Stimulated activated CD8-positive, alpha-beta memory T cell treated with anti-CD3 and anti-CD28 coated beads, Interleukin-12 subunit alpha, Interleukin-12 subunit beta, amount 100 ng/mL, for 24 hours (primary cell): ENCODE data around the gene DCST2.

Experiments used
- DNase-seq: peaks from one replicate; pipeline ENCODE4 v3.0.0-alpha.2; 2020; ENCODE audit errors: extremely low read depth

The DCST2 gene

GRCh38 chr1:155026588-155026987, 7.0 kb downstream of the DCST2 start:
- no peak for DNase-seq

DNA sequence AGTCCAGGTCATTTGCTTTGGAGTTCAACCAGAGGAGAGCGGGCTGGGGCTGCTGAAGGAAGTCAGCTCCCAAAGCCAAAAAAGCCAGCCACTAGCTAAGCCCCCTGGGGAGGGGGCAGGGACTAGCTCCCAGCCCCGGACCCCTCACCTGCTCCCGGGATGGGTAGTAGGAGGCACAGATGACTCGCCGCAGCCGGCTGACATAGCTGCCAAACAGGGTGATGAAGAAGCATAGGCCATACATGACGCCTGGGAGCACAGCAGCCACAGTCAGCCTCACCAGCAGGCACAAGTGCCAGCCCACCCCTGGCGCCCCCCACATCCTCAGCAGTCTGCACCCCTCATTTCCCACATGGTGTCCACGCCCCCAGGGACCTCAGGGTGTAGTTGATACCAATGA, 7.4 kb downstream of the DCST2 start:
- no peak for DNase-seq

DNA sequence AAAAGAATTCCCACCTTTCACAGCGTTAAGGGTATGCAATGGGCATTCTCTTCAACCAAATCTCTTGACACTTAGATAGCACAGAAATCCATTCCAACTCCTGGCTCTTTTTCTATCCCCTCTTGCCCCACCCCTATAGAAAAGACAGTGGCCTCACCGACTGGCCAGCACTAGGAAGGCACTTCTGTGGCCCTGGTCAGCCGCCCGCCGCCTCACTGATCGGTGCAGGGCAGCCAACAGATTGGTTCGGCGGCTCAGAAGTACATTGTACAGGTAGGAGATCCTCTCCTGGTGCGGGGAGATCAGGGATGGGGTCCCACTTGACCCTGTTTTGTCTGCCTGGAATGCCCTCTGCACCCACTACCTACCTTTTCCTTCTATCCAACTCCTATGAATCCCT, 9.3 kb downstream of the DCST2 start:
- no peak for DNase-seq

- no peak for DNase-seq
Observed at GRCh38 chr1:155023627-155024026, 10.0 kb downstream of the DCST2 start.

DNA sequence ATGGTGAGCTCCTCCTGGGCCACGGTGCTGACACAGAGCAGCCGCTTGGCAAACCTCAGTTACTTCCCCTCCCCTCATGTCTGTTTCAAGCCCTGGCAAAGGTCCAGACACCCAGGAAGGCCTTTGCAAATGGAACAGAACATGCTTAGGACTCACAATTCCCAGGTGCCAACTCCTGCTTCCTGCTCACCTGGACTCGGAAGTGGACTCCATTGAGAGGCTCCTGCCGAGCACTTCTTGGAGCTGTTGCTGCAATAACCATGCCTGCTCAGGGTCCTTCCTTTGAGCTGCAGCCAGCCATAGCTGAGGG, 10.7 kb downstream of the DCST2 start:
- DNase-seq, result no peak

- DNase-seq, result no peak
Observed at GRCh38 chr1:155022136-155022926, 11.2 kb downstream of the DCST2 start.

GRCh38 chr1:155019377-155020245, 14.0 kb downstream of the DCST2 start:
- no peak for DNase-seq

GRCh38 chr1:155018617-155019348, 14.8 kb downstream of the DCST2 start:
- DNase-seq, result no peak

DNA sequence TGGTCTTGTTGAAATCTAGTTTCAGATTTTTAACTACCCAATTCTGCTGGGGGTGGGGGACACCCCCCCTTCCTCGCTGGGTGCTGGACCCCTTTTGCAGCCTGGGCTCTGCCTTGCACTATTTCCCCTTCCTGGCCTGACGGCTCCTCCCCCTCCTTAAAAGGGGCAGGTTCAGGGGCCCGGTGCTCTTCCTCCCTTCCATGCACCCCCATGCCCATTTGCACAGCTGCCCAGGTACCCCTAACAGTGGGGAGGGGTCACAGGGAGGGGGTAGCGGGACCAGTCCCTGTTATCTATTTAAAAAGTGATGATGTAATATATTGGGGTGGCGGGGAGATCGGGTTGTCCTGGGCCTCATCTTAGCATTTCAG, 15.7 kb downstream of the DCST2 start:
- no peak for DNase-seq

- DNase-seq, result peak; percentile 69
Observed at GRCh38 chr1:155017041-155017945, 16.3 kb downstream of the DCST2 start.

DNA sequence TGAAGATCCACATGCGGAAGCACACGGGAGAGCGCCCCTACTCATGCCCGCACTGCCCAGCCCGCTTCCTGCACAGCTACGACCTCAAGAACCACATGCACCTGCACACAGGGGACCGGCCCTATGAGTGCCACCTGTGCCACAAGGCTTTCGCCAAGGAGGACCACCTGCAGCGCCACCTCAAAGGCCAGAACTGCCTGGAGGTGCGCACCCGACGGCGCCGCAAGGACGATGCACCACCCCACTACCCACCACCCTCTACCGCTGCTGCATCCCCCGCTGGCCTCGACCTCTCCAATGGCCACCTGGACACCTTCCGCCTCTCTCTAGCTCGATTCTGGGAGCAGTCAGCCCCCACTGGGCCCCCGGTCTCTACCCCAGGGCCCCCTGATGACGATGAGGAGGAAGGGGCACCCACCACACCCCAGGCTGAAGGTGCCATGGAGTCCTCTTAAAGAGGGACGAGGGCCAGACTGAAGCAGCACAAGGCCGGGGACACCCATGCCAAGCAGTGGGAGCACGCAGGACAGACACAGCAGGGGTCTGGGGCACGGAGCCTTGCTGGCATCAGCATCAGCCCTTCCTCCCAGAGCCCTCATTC, 17.2 kb downstream of the DCST2 start:
- DNase-seq, result no peak

GRCh38 chr1:155015527-155016230, 17.9 kb downstream of the DCST2 start:
- DNase-seq, result no peak

- no peak for DNase-seq
Observed at GRCh38 chr1:155014709-155015508, 18.7 kb downstream of the DCST2 start.

DNA sequence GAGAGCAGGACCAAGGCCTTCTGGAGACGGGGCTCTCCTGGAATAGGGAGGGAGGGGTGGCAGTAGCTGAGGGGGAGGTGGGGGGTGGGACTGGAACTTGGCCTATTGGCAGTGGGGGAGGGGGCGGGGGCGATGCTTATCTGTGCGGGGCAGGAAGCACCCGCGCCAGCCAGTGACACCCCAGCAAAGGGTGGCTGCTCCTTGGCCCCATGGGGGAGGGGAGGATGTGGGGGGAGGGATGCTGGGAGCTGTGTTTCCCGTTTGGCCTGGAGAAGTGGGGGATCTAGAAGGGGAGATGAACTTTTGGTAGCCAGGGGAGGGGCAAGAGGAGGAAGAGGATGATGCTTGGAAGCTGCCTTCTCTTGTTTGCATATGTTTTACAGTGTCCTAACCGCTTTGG, 19.9 kb downstream of the DCST2 start:
- no peak for DNase-seq

DNA sequence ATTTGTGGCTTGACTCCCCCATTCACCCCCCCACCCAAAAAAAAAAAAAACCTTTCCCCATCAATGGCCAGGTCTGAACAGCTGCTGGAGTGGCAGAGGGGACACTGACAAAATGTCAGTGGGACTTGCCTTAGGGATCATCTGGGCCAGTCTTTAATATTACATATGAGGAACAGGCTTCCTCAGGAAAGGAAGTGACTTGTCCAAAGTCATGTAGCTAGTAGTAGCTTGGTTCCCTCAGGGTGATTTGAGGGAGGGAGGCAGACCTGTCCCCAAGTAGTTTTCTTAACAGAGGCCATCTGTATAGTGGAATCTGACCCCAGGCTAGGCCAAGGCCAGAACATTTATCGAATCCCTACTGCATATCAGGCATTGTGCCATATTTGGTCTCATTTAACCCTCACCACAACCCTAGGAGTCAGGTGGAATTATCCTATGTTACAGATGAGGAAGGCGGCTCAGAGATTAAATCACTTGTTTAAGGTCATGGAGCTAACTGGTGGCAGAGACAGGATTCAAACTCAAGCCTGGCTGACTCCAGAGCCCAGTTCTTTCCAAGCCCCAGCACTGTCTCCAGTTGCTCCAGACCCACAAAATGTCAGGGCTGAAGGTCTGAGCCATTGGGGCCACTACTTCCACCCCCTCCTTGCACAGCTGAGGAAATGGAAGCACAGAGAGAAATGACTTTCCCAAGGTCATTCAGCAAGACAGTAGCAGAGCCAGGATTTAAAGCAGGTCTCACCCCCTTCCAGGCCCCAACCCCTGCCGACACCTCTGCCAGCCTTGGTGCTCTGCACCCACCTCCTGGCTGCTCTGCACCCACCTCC, 20.6 kb downstream of the DCST2 start:
- no peak for DNase-seq

- no peak for DNase-seq
Observed at GRCh38 chr1:155012026-155012546, 21.5 kb downstream of the DCST2 start.

DNA sequence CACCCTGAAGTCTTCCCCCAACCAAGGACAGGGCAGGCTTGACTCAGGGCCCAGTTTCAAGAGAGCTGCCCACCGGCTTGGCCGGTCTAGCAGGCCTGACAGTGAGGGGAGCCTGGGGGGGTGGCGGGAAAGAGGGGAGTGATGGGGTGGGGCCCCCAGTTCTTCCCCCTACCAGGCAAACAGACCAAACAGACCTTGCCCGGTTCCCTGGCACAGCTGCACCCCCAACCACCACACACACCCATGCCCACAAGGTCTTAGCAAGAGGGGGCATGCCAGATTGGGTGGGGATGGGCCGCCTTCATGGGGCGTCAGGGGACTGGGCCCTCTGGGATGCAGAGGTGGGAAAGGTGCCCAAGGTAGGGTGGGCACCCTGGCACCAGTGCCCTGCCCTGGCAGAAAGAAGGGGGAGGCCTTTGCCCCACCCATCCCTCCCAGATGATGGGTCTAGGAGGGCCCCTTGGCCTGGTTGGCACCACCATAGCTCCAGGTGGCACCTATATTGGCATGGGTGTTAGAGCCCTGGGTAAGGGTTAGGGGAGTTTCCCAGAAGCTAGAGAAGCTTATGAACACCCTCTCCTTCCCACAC, 22.1 kb downstream of the DCST2 start:
- no peak for DNase-seq

GRCh38 chr1:155011004-155011416, 22.6 kb downstream of the DCST2 start:
- no peak for DNase-seq
